ENCODE measurements around the gene ACTRT1.

ACTRT1 gene

GRCh38 chrX:128052303-128052702, at the start of gene ACTRT1:
Gene ACTRT1, minus strand, starts transcription at chrX:128052403. Its CDS starts 197 bp downstream, at chrX:128052206.
- DNase-seq, result no peak

- no peak for DNase-seq
Measured at GRCh38 chrX:128078545-128078944, 26.3 kb upstream of the ACTRT1 start.

- no peak for DNase-seq
Measured at GRCh38 chrX:128057421-128057820, 5.2 kb upstream of the ACTRT1 start.

GRCh38 chrX:128051526-128051925, 677 bp downstream of the ACTRT1 start:
- no peak for DNase-seq

- DNase-seq, result no peak
Measured at GRCh38 chrX:128035318-128035717, 16.9 kb downstream of the ACTRT1 start.

GRCh38 chrX:128021566-128021965, 30.6 kb downstream of the ACTRT1 start:
- DNase-seq, result no peak

- no peak for DNase-seq
Measured at GRCh38 chrX:128020701-128021100, 31.5 kb downstream of the ACTRT1 start.

- DNase-seq, result no peak
Measured at GRCh38 chrX:128019218-128019617, 33.0 kb downstream of the ACTRT1 start.

- no peak for DNase-seq
Measured at GRCh38 chrX:128012015-128012414, 40.2 kb downstream of the ACTRT1 start.

GRCh38 chrX:128007882-128008281, 44.3 kb downstream of the ACTRT1 start:
- no peak for DNase-seq

Measured in NCI-H2227 treated with DMSO at 0.1 percent for 48 hours (cell line).